DND-41 (cell line): Measurements from ENCODE around the gene MOGAT3.

Experiments
- ATAC-seq: fragments of 200-7000 bp; cut with Tn5 transposase; 3 replicates; pipeline ENCODE4 v1.9.1; 2021; ENCODE audit warnings: low read depth; ENCODE audit not compliant: insufficient read depth
- DNase-seq: peaks from one replicate; pipeline ENCODE4 v3.0.0-alpha.2; 2020
- H2AFZ ChIP-seq: 2 replicates; pipeline ENCODE4 v1.6.0; 2012; ENCODE audit warnings: low read depth, low read length
- H3K27ac ChIP-seq: 2 replicates; pipeline ENCODE4 v1.5.1; 2012; ENCODE audit warnings: low read length, inconsistent platforms
- H3K27me3 ChIP-seq: fragments of 200-600 bp; sonication (generic); 2 replicates; pipeline ENCODE4 v1.6.0; 2012; ENCODE audit warnings: low read length, mild to moderate bottlenecking, inconsistent platforms; ENCODE audit not compliant: insufficient read depth, poor library complexity
- H3K36me3 ChIP-seq: 2 replicates; pipeline ENCODE4 v1.5.1; 2012; ENCODE audit warnings: low read length, inconsistent platforms; ENCODE audit not compliant: insufficient read depth
- H3K4me1 ChIP-seq: 2 replicates; pipeline ENCODE4 v1.5.1; 2012; ENCODE audit warnings: mild to moderate bottlenecking, low read length; ENCODE audit not compliant: insufficient read depth
- H3K4me2 ChIP-seq: 2 replicates; pipeline ENCODE4 v1.6.0; 2012; ENCODE audit warnings: mild to moderate bottlenecking, moderate library complexity, low read length, inconsistent platforms; ENCODE audit not compliant: insufficient read depth
- H3K4me3 ChIP-seq, 2 experiments: fragments of 200-600 bp in 1 of 2; shearing (Covaris generic) in 1 of 2; 2 replicates each; pipeline ENCODE4 v1.5.1; 2012 to 2016; ENCODE audit warnings: inconsistent platforms in 2 of 2, low read length in 2 of 2, mild to moderate bottlenecking in 2 of 2, low read depth in 1 of 2, moderate library complexity in 1 of 2
- H3K79me2 ChIP-seq: 2 replicates; pipeline ENCODE4 v1.6.0; 2012; ENCODE audit warnings: low read length, inconsistent platforms; ENCODE audit not compliant: insufficient read depth
- H3K9ac ChIP-seq: 2 replicates; pipeline ENCODE4 v1.6.0; 2012; ENCODE audit warnings: low read depth, mild to moderate bottlenecking, inconsistent platforms, low read length, moderate library complexity
- H3K9me3 ChIP-seq: 2 replicates; pipeline ENCODE4 v1.5.1; 2012; ENCODE audit warnings: low read length, moderate library complexity, mild to moderate bottlenecking, inconsistent platforms; ENCODE audit not compliant: insufficient read depth, severe bottlenecking
- H4K20me1 ChIP-seq: 2 replicates; pipeline ENCODE4 v1.6.0; 2012; ENCODE audit warnings: low read length; ENCODE audit not compliant: insufficient read depth
- CTCF ChIP-seq: IDR thresholded peaks from 2 replicates; pipeline ENCODE4 v1.5.1; 2012; ENCODE audit warnings: borderline replicate concordance, low read length, moderate library complexity, mild to moderate bottlenecking; ENCODE audit not compliant: poor library complexity, severe bottlenecking; ENCODE audit errors: extremely low read depth
- EZH2 ChIP-seq: IDR thresholded peaks from 3 replicates; pipeline ENCODE4 v1.6.1; 2012; ENCODE audit warnings: borderline replicate concordance, low read depth, mild to moderate bottlenecking, moderate library complexity, low read length, inconsistent platforms; ENCODE audit not compliant: severe bottlenecking

MOGAT3 gene

GRCh38 chr7:101160910-101161309, 39.9 kb downstream of the MOGAT3 start:
- Histone ChIP-seq H3K27ac (no peak overlapping the region), H3K9ac (no peak overlapping the region), H3K9me3 (no peaks in the 10 kb centered on the region), H3K4me3 (no peak overlapping the region), H3K79me2 (peaks cover 3% of the 10 kb centered on the region), H3K4me2 (no peak overlapping the region), H3K4me1 (peaks cover 37% of the 10 kb centered on the region), H3K27me3 (no peaks in the 10 kb centered on the region), H2AFZ (no peak overlapping the region), H4K20me1 (peaks cover 17% of the 10 kb centered on the region), H3K36me3 (peaks cover 32% of the 10 kb centered on the region)
- ATAC-seq (no peak), DNase-seq (no peak)
- TF ChIP-seq CTCF = no peak
- no peak for TF ChIP-seq EZH2

DNA sequence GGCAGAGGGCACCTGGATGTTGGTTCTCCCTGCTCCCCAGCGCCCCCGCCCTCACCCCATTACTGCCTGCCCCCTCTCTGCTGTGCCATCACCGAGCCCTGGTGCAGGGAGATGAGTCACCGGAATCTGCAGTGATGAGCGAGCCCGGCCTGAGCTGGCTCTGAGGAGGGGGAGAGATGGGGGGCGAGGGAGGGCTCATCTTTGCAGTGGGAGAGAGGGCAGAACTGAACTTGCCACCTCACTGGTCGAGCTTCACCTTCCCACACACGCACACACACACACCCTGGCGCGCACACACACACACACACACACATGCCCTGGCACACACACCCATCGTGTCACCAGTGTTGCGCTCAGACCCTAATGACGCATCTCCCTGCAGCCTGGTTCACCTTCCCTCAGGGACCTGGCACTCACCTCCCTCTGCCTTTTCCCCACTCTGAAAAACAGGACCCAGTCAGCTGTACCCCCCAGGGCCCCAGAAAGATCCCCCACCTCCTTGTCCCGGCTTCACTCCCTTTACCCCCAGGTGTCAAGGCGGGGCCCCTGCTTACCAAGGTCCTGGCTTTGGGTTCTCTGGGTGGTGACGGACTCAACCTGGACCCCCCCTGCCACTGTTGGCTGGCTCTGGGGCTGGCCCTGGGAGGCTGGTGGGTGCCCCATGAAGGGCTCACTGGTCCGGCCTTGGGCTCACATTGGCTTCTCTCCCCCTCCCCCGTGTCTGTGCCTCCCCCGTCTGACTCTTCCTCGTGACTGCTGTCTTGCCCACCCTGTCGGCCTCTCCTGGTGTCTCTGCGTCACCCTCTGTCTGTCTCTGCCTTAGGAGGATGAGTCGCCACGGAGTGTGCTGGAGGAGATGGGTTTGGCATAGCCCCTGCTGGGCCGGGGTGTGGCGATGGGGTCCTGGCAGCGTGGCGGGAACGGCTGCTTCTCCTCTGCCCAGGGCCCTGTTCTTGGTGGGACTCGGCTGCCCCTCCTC, 40.9 kb downstream of the MOGAT3 start:
- Histone ChIP-seq H3K9ac (no peak overlapping the region), H3K36me3 (peaks cover 32% of the 10 kb centered on the region), H3K4me2 (no peak overlapping the region), H3K27ac (no peak overlapping the region), H2AFZ (no peak overlapping the region), H3K4me1 (peaks cover 41% of the 10 kb centered on the region), H3K79me2 (peaks cover 13% of the 10 kb centered on the region), H4K20me1 (peaks cover 10% of the 10 kb centered on the region), H3K4me3 (no peak overlapping the region), H3K9me3 (no peaks in the 10 kb centered on the region), H3K27me3 (no peaks in the 10 kb centered on the region)
- no peak for ATAC-seq
- DNase-seq = no peak
- TF ChIP-seq CTCF = no peak
- TF ChIP-seq EZH2 = no peak

GRCh38 chr7:101156866-101157589, 43.8 kb downstream of the MOGAT3 start:
- Histone ChIP-seq H3K27me3 (no peaks in the 10 kb centered on the region), H2AFZ (no peak overlapping the region), H3K36me3 (peaks cover 32% of the 10 kb centered on the region), H3K4me1 (peaks cover 18% of the 10 kb centered on the region), H3K27ac (no peak overlapping the region), H4K20me1 (no peaks in the 10 kb centered on the region), H3K4me3 (no peak overlapping the region), H3K4me2 (no peak overlapping the region), H3K9ac (no peak overlapping the region), H3K9me3 (no peaks in the 10 kb centered on the region), H3K79me2 (peaks cover 14% of the 10 kb centered on the region)
- TF ChIP-seq EZH2 (no peak), CTCF (no peak)
- DNase-seq = no peak
- no peak for ATAC-seq
